Right cardiac atrium (tissue), 5 donors: ENCODE results near the gene DTWD2. TPM values are rescaled to one million over a fixed set of nuclear protein-coding genes. Genes with fewer than 3 reads are reported as not detected.
"Not testable (repeated sequence)": the region's sequence is repeated elsewhere in the genome, so short reads cannot be mapped to it uniquely, and the experiment has no call there.

Experiments
- ATAC-seq, 2 donors: fragments of 200-7000 bp; cut with Tn5 transposase; one replicate each; pipeline versions ENCODE4 v1.8.0 to v1.9.1; 2020; ENCODE audit warnings: moderate library complexity in 2 of 2, mild to moderate bottlenecking in 1 of 2
- DNase-seq, 3 donors: peaks; one replicate each; pipeline ENCODE4 v3.0.0-alpha.2; 2020
- H3K27ac ChIP-seq: one replicate; pipeline ENCODE4 v1.5.1; 2013; ENCODE audit warnings: mild to moderate bottlenecking, low read length, control low read depth, moderate library complexity
- H3K27me3 ChIP-seq: one replicate; pipeline ENCODE4 v1.6.1; 2013; ENCODE audit not compliant: control insufficient read depth, insufficient read depth
- H3K4me1 ChIP-seq: one replicate; pipeline ENCODE4 v1.6.1; 2013; ENCODE audit warnings: low read length; ENCODE audit not compliant: control insufficient read depth, insufficient read depth
- H3K4me3 ChIP-seq: one replicate; pipeline ENCODE4 v1.5.1; 2013; ENCODE audit warnings: low read length, control low read depth
- H3K9me3 ChIP-seq: one replicate; pipeline ENCODE4 v1.6.1; 2013; ENCODE audit warnings: low read length; ENCODE audit not compliant: control insufficient read depth
- WGBS: extraction: QIAGEN DNeasy Blood & Tissue Kit; methylation state at CpG from one replicate; pipeline ENCODE4 v1.1.7; 2013; 5-methylcytosine and 5-hydroxymethylcytosine counted together
- intact Hi-C, 4 donors: fragments of 100-400 bp; cut with DNase I; formaldehyde crosslinking; loops; one replicate each; pipeline versions ENCODE4 v1.11.0 to v1.14.0; 2022 to 2023
- polyA plus RNA-seq: library from polyadenylated mRNA; stranded (reverse); fragments of 200-250 nt; gene quantifications from one replicate; pipeline ENCODE4 v1.2.3, GENCODE V29; 2013
- total RNA-seq, 4 donors: library from RNA; stranded (reverse); fragmentation: NEBNext Ultra II Directional; extraction: Animal tissue kit (Norgen Biotek cat#: 25700); gene quantifications; one replicate each; pipeline ENCODE4 v1.2.1, GENCODE V29; 2021
- donor health status: healthy with polysubstance abuse.
- donor health status: DM: no; HTN: yes; CAD: no.
- donor health status: DM: no; HTN: no; CAD: no.
- donor health status: DM: no; HTN: yes; CAD: no; lungs with severe emphysema.
- donor health status: DM: yes; HTN: yes; CAD: no.

The DTWD2 gene
- total and polyA plus RNA-seq, 5 donors = 6.1 to 11.5 (median 8.6) TPM

DNA sequence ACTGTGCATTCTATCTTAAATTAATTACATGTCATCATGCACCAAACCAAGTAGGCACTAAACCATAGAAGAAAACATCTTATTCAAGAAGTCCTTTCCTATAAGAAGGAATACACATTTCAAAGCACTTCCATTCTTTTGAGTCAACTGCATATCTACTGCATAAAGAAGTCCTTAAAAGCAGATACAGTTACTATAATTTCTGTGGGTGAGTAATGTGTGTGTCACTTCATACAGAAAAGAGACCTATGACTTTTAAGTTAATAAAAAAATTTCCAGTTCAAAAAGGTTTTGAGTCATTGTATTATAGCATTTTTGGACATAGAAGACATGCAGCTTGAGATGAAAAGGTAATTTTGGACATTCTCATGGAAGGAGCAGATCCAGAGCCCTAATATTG, 125.0 kb downstream of the DTWD2 start:
- Histone ChIP-seq H3K27ac (no peak overlapping the region), H3K4me3 (no peak overlapping the region), H3K4me1 (no peaks in the 10 kb centered on the region), H3K9me3 (no peaks in the 10 kb centered on the region), H3K27me3 (no peaks in the 10 kb centered on the region)
- no peak for DNase-seq
- no peak for ATAC-seq
- intact Hi-C loops = no loop called here

DNA sequence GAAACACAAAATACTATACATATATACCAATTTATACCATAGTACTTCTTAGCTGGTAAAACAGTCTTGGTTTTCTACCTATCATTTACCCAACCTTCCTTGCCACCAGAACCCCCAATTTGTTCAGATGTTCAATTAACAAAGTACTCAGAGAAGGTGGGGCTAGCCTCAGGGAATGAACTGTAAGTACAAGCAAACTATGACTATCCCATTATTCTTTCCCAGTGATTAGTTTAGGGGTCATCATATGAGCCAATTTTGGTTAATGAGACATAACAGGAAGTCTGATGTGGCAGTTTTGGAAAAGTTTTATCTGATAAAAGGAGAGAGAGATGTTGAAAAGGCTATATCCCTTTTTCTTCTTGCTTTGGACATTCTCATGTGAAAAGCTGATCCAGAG, 125.8 kb downstream of the DTWD2 start:
- no peak overlapping the region for H3K27ac ChIP-seq
- H3K27me3 ChIP-seq = no peaks in the 10 kb centered on the region
- no peaks in the 10 kb centered on the region for H3K4me1 ChIP-seq
- no peak for ATAC-seq
- DNase-seq = no peak
- intact Hi-C loops = no loop called here
- no peaks in the 10 kb centered on the region for H3K9me3 ChIP-seq
- no peak overlapping the region for H3K4me3 ChIP-seq

DNA sequence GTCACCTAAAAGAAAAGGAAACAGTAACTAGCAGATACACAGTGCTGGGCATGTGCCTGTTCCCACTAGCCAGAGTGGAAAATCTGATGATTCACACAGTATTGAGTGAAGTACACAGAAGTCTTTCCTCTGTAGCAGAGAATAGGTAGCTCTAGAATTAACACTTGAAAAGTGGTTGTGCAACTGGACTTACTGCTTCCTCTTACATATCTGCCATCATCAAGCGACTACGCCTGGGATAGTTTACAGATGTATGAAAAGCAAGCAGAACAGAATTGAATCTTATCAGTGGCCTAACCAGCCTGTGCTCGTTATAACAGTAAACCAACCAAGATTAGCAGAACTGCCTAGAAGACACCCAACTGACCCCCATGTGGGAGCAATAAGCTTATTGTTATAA, 130.6 kb downstream of the DTWD2 start:
- Histone ChIP-seq H3K27me3 (no peaks in the 10 kb centered on the region), H3K4me3 (no peak overlapping the region), H3K4me1 (no peaks in the 10 kb centered on the region), H3K27ac (no peak overlapping the region), H3K9me3 (no peaks in the 10 kb centered on the region)
- ATAC-seq (no peak), DNase-seq (no peak)
- WGBS = 54% methylated on average over 3 of the region's 3 CpGs
- intact Hi-C loops = no loop called here

DNA sequence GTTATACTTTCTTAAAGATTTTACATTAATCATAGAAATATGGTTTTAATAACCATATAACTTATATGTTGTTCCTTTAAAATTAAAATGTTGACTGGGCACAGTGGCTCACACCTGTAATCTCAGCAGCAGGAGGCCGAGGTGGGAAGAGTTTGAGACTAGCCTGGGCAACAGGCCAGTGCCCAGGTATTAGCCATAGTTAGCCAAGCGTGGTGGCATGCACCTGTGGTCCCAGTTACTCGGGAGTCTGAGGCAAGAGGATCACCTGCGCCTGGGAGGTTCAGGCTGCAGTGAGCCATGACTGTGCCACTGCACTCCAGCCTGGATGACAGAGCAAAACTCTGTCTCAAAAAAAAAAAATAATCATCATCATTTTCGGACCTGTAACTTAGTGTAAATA, 133.5 kb downstream of the DTWD2 start:
- Histone ChIP-seq H3K4me1 (no peaks in the 10 kb centered on the region), H3K27me3 (no peaks in the 10 kb centered on the region), H3K4me3 (no peak overlapping the region), H3K27ac (no peak overlapping the region), H3K9me3 (no peaks in the 10 kb centered on the region)
- ATAC-seq (no peak), DNase-seq (no peak)
- 68% methylated on average over 5 of the region's 5 CpGs for WGBS
- intact Hi-C loops = no loop called here

DNA sequence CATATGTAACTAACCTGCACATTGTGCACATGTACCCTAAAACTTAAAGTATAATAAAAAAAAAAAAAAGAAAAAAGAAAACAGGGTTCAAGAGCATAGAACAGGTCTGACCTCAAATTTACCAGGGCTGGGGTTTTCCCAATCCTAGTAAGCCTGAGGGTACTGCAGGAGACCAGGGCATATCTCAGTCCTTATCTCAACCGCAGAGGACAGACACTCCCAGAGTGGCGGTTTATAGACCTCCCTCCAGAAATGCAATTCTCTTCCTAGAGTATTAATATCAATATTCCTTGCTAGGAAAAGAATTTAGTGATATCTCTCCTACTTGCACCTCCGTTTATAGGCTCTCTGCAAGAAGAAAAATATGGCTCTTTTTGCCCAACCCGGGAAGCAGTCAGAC, 136.6 kb downstream of the DTWD2 start:
- H3K4me1 ChIP-seq, H3K27me3 ChIP-seq, H3K4me3 ChIP-seq, intact Hi-C loops, DNase-seq, H3K9me3 ChIP-seq, ATAC-seq, H3K27ac ChIP-seq: not testable (repeated sequence)
- WGBS = 90% methylated on average over 4 of the region's 4 CpGs

DNA sequence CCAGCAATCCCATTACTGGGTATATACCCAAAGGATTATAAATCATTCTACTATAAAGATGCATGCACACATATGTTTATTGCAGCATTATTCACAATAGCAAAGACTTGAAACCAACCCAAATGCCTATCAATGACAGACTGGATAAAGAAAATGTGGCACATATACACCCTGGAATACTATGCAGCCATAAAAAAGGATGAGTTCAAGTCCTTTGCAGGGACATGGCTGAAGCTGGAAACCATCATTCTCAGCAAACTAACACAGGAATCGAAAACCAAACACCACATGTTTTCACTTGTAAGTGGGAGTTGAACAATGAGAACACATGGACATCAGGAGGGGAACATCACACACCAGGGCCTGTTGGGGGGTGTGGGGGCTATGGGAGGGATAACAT, 138.8 kb downstream of the DTWD2 start:
- 93% methylated on average over 1 of the region's 1 CpG for WGBS
- H3K27ac ChIP-seq, H3K4me1 ChIP-seq, intact Hi-C loops, H3K4me3 ChIP-seq, DNase-seq, ATAC-seq, H3K9me3 ChIP-seq, H3K27me3 ChIP-seq: not testable (repeated sequence)

DNA sequence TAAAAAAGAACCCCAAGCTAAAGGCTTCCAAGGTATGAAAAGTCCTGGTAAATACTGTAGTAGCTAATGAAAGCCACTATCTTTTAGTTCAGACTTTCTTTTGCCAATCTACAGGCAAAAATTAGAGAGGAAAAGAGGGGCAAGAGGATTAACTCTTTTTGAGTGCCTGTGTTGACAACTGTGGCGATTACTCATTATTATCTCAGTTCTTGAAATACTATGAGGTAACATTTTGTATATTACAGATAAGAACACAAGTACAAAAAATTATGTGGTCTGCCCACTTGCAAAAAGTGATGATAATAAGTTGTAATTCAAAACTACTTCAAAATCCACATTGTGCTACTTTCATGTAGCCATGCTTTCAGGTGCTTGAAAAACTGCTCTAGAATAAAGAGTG, 144.0 kb downstream of the DTWD2 start:
- no peaks in the 10 kb centered on the region for H3K4me1 ChIP-seq
- no peaks in the 10 kb centered on the region for H3K27me3 ChIP-seq
- no peak overlapping the region for H3K27ac ChIP-seq
- no peak for DNase-seq
- WGBS = 55% methylated on average over 1 of the region's 1 CpG
- no peak overlapping the region for H3K4me3 ChIP-seq
- intact Hi-C loops = no loop called here
- no peak for ATAC-seq
- H3K9me3 ChIP-seq = no peaks in the 10 kb centered on the region

DNA sequence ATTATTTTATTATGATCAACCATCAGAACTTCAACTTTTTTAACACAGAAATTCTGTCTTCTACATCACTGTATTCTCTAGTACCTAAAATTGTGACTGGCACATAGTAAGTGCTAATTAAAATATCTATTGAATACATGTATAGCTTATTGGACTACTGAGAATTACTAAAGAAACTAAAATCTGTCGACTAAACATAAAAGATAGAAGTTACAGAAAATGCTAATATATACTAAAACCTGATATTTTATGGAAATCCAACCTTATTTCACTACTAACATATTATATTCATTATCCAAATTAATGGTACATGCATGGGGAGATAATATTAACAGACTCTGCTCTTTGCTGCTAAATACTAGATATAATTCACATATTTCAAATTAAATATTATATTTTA, 153.6 kb downstream of the DTWD2 start:
- Histone ChIP-seq H3K27me3 (no peaks in the 10 kb centered on the region), H3K27ac (no peak overlapping the region), H3K9me3 (no peaks in the 10 kb centered on the region), H3K4me1 (no peaks in the 10 kb centered on the region), H3K4me3 (no peak overlapping the region)
- ATAC-seq (no peak), DNase-seq (no peak)
- intact Hi-C loops = no loop called here
- WGBS = 84% methylated on average over 1 of the region's 1 CpG

DNA sequence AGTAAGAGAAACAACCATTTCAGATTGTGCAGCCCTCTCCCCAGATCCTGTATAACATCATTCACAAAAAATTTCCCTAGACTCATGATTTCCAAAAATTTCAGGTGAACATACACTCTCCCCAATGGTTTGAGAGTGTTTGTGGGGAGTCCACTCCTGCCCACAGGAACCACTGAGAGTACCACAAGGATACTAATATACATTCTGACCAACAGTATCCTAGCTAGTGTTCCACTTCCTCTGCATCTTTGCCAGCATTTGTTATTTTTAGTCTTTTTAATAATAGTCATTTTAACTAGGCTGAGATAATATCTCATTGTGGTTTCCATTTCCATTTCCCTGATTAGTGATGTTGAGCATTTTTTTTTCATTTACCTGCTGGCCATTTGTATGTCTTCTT, 155.4 kb downstream of the DTWD2 start:
- ATAC-seq (no peak), DNase-seq (no peak)
- no peaks in the 10 kb centered on the region for H3K9me3 ChIP-seq
- H3K4me3 ChIP-seq = no peak overlapping the region
- intact Hi-C loops = no loop called here
- no peaks in the 10 kb centered on the region for H3K4me1 ChIP-seq
- no peaks in the 10 kb centered on the region for H3K27me3 ChIP-seq
- no peak overlapping the region for H3K27ac ChIP-seq

DNA sequence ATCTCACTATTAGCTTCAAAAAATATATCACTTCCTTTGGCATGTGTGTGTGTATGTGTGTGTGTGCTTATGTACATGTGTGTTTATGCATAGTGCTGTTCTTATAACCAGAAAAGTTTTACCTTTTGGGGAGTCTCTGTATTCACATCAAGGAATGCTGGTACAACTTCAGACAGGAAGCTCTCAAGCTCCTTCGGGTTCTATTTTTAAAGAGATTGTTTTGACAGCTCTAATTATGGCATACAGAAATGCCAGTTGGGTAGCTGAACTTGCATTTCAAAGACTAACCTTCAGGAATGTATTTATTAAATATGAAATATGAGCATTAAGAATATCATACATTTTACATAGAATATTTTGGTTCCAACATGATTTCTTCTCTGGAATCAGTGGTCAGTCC, 163.1 kb downstream of the DTWD2 start:
- peak in 1 of 2 donors; percentile 31 for ATAC-seq

DNA sequence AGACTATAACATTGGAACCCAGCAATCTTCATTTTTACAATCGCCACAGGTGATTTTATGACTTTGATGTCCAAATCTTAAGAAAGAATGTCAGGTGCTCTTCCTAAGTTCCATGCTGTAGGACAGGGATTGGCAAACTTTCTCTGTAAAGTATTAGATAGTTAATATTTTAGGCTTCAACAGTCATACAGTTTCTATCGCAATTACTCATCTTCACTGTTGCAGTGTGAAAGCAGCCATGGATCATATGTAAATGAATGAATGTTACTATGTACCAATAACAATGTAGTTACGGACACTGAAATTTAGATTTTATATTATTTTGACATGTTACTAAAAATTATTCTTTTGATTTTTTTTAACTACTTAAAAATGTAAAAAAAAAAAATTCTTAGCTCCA, 169.7 kb downstream of the DTWD2 start:
- Histone ChIP-seq H3K9me3 (no peaks in the 10 kb centered on the region), H3K27ac (no peak overlapping the region), H3K4me1 (no peaks in the 10 kb centered on the region), H3K27me3 (no peaks in the 10 kb centered on the region), H3K4me3 (no peak overlapping the region)
- WGBS = 94% methylated on average over 3 of the region's 3 CpGs
- intact Hi-C loops = no loop called here
- DNase-seq (no peak), ATAC-seq (no peak)

More for the DNA sequence above, 163.1 kb downstream of the DTWD2 start:
- intact Hi-C loops = no loop called here
- H3K9me3 ChIP-seq = no peaks in the 10 kb centered on the region
- no peak overlapping the region for H3K27ac ChIP-seq
- H3K27me3 ChIP-seq = no peaks in the 10 kb centered on the region
- H3K4me1 ChIP-seq = peaks cover 1% of the 10 kb centered on the region
- no peak overlapping the region for H3K4me3 ChIP-seq
- 36% methylated on average over 1 of the region's 1 CpG for WGBS
- DNase-seq = no peak

DNA sequence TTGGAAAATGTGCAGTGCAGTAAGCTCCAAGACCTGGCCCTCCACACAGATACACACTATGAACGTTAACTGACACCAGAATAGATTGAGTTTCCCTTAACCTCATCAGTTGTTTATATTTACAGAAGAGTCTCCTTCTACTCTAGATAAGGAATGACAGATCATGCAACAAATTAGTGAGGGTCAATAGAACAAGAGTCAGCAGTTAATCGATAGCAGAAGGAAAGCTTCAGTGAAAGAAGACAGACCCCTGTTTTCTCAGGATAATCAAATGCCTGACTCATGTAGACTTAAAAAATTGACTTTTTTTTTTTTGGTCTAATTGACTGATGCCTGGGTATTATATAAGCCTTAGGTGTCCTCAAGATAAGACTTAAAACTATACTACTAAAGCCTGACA, 179.9 kb downstream of the DTWD2 start:
- WGBS = 25% methylated on average over 2 of the region's 2 CpGs
- Histone ChIP-seq H3K27ac (no peak overlapping the region), H3K27me3 (no peaks in the 10 kb centered on the region), H3K4me1 (no peaks in the 10 kb centered on the region), H3K9me3 (no peaks in the 10 kb centered on the region), H3K4me3 (no peak overlapping the region)
- ATAC-seq (no peak), DNase-seq (no peak)
- intact Hi-C loops = no loop called here
